IMR-90 (cell line): ENCODE data around the gene LARP1. TPM values are rescaled to one million over a fixed set of nuclear protein-coding genes. Genes with fewer than 3 reads are reported as not detected.

Experiments used
- ATAC-seq: fragments of 200-7000 bp; cut with Tn5 transposase; 2 replicates; pipeline ENCODE4 v1.9.1; 2020; ENCODE audit warnings: low read depth, mild to moderate bottlenecking, moderate library complexity
- BruUV-seq: library from RNA; stranded (reverse); fragments of 400-500 nt; replicated peaks from 2 replicates; lab custom pipeline; 2021; lab: Mats Ljungman, UMichigan
- CTCF ChIA-PET: fragments of 300-600 bp; formaldehyde crosslinking; extraction: SDS; loops from one replicate; lab custom pipeline; 2021; ENCODE audit warnings: antibody characterized with exemption; lab: Yijun Ruan, JAX
- POLR2A ChIA-PET: fragments of 300-600 bp; sonication (Branson Sonifier 250); formaldehyde crosslinking; loops from one replicate; lab custom pipeline; 2022; ENCODE audit warnings: antibody characterized with exemption; ENCODE audit not compliant: unreplicated experiment; lab: Charles Lee
- DNase-seq: peaks from one replicate; pipeline ENCODE4 v3.0.0; 2013
- H2AFZ ChIP-seq: replicated peaks from 2 replicates; pipeline ENCODE3; 2013; ENCODE audit warnings: low read length, mild to moderate bottlenecking; ENCODE audit not compliant: poor library complexity
- H2AK5ac ChIP-seq: 2 replicates; pipeline ENCODE4 v1.6.1; 2013; ENCODE audit warnings: low read depth, low read length, inconsistent platforms
- H2AK9ac ChIP-seq: replicated peaks from 2 replicates; pipeline ENCODE3; 2013; ENCODE audit warnings: mild to moderate bottlenecking, low read depth, low read length, moderate library complexity; ENCODE audit not compliant: poor library complexity
- H2BK120ac ChIP-seq: 2 replicates; pipeline ENCODE4 v1.6.1; 2013; ENCODE audit warnings: low read depth, low read length, inconsistent platforms
- H2BK15ac ChIP-seq: 3 replicates; pipeline ENCODE4 v1.6.1; 2013; ENCODE audit warnings: low read depth, low read length, inconsistent platforms
- H2BK20ac ChIP-seq: 2 replicates; pipeline ENCODE4 v1.6.1; 2013; ENCODE audit warnings: low read depth, mild to moderate bottlenecking, inconsistent platforms, low read length, moderate library complexity
- H2BK5ac ChIP-seq: 2 replicates; pipeline ENCODE4 v1.6.1; 2013; ENCODE audit warnings: mild to moderate bottlenecking, low read depth, low read length, inconsistent platforms; ENCODE audit not compliant: poor library complexity, severe bottlenecking
- H3K14ac ChIP-seq: replicated peaks from 2 replicates; pipeline ENCODE4 v1.6.1; 2013; ENCODE audit warnings: low read depth, low read length, inconsistent platforms
- H3K18ac ChIP-seq: 2 replicates; pipeline ENCODE4 v1.6.1; 2013; ENCODE audit warnings: low read depth, low read length, control low read depth
- H3K23ac ChIP-seq: 2 replicates; pipeline ENCODE4 v1.6.1; 2013; ENCODE audit warnings: low read depth, low read length, inconsistent platforms
- H3K27ac ChIP-seq: 2 replicates; pipeline ENCODE4 v1.5.1; 2013; ENCODE audit warnings: mild to moderate bottlenecking, control low read depth, low read length; ENCODE audit not compliant: insufficient read depth
- H3K27me3 ChIP-seq: 2 replicates; pipeline ENCODE4 v1.6.1; 2013; ENCODE audit warnings: low read length; ENCODE audit not compliant: control insufficient read depth, insufficient read depth
- H3K36me3 ChIP-seq: 2 replicates; pipeline ENCODE4 v1.6.1; 2013; ENCODE audit warnings: low read length, mixed read lengths; ENCODE audit not compliant: control insufficient read depth, insufficient read depth
- H3K4ac ChIP-seq: 2 replicates; pipeline ENCODE4 v1.6.1; 2013; ENCODE audit warnings: low read depth, low read length, inconsistent platforms
- H3K4me1 ChIP-seq: 2 replicates; pipeline ENCODE4 v1.6.1; 2013; ENCODE audit warnings: low read length, mixed read lengths; ENCODE audit not compliant: control insufficient read depth, insufficient read depth
- H3K4me2 ChIP-seq: 2 replicates; pipeline ENCODE4 v1.6.1; 2013; ENCODE audit warnings: low read depth, mild to moderate bottlenecking, control low read depth, low read length, moderate library complexity
- H3K4me3 ChIP-seq: 2 replicates; pipeline ENCODE4 v1.5.1; 2013; ENCODE audit warnings: low read depth, mild to moderate bottlenecking, control low read depth, low read length, moderate library complexity; ENCODE audit not compliant: insufficient read depth
- H3K56ac ChIP-seq: 2 replicates; pipeline ENCODE4 v1.6.1; 2013; ENCODE audit warnings: low read length, inconsistent platforms; ENCODE audit not compliant: insufficient read depth; ENCODE audit errors: extremely low read depth
- H3K79me1 ChIP-seq, 2 experiments: 2 replicates each; pipeline ENCODE4 v1.6.1; 2013; ENCODE audit warnings: low read length in 2 of 2, inconsistent platforms in 1 of 2, low read depth in 1 of 2
- H3K9ac ChIP-seq: 2 replicates; pipeline ENCODE4 v1.6.1; 2013; ENCODE audit warnings: low read depth, low read length, control low read depth
- H3K9me1 ChIP-seq: 2 replicates; pipeline ENCODE4 v1.6.1; 2013; ENCODE audit warnings: low read length, inconsistent platforms; ENCODE audit not compliant: insufficient read depth
- H3K9me3 ChIP-seq: 2 replicates; pipeline ENCODE4 v1.6.1; 2013; ENCODE audit warnings: low read length; ENCODE audit not compliant: control insufficient read depth, insufficient read depth
- H4K20me1 ChIP-seq: 2 replicates; pipeline ENCODE4 v1.6.1; 2013; ENCODE audit warnings: low read length, inconsistent platforms; ENCODE audit not compliant: insufficient read depth
- H4K5ac ChIP-seq: 2 replicates; pipeline ENCODE4 v1.6.1; 2013; ENCODE audit warnings: mild to moderate bottlenecking, low read depth, low read length, control low read depth
- H4K8ac ChIP-seq, 2 experiments: 2 replicates each; pipeline ENCODE4 v1.6.1; 2013; ENCODE audit warnings: low read depth in 2 of 2, low read length in 2 of 2, control low read depth in 1 of 2, inconsistent platforms in 1 of 2
- H4K91ac ChIP-seq: 2 replicates; pipeline ENCODE4 v1.6.1; 2013; ENCODE audit warnings: low read depth, low read length, inconsistent platforms; ENCODE audit not compliant: insufficient read depth
- BHLHE40 ChIP-seq: fragments of 150-350 bp; IDR thresholded peaks from 2 replicates; pipeline ENCODE4 v1.6.1; 2016; ENCODE audit warnings: mild to moderate bottlenecking, low read depth, low read length
- CEBPB ChIP-seq: IDR thresholded peaks from 2 replicates; pipeline ENCODE4 v1.6.1; 2012; ENCODE audit warnings: low read depth, low read length, improper control_type of control experiment
- CHD1 ChIP-seq: IDR thresholded peaks from 2 replicates; pipeline ENCODE4 v1.6.1; 2012; ENCODE audit warnings: low read depth, low read length, improper control_type of control experiment
- FOS ChIP-seq: fragments of 150-350 bp; IDR thresholded peaks from 2 replicates; pipeline ENCODE4 v1.6.1; 2016; ENCODE audit warnings: low read depth, low read length
- MAFK ChIP-seq: IDR thresholded peaks from 2 replicates; pipeline ENCODE4 v1.6.1; 2012; ENCODE audit warnings: low read depth, low read length, improper control_type of control experiment
- MAZ ChIP-seq: IDR thresholded peaks from 2 replicates; pipeline ENCODE4 v1.6.1; 2012; ENCODE audit warnings: low read depth, mild to moderate bottlenecking, low read length, improper control_type of control experiment, moderate library complexity, borderline replicate concordance
- MXI1 ChIP-seq: IDR thresholded peaks from 2 replicates; pipeline ENCODE4 v1.6.1; 2012; ENCODE audit warnings: low read depth, mild to moderate bottlenecking, low read length, moderate library complexity, borderline replicate concordance
- NFE2L2 ChIP-seq: fragments of 150-350 bp; IDR thresholded peaks from 2 replicates; pipeline ENCODE4 v1.6.1; 2016; ENCODE audit warnings: low read depth, mild to moderate bottlenecking, low read length
- POLR2A ChIP-seq: IDR thresholded peaks from 2 replicates; pipeline ENCODE4 v1.6.1; 2012; ENCODE audit warnings: mild to moderate bottlenecking, low read depth, low read length
- RAD21 ChIP-seq: IDR thresholded peaks from 2 replicates; pipeline ENCODE4 v1.6.1; 2012; ENCODE audit warnings: low read length, improper control_type of control experiment
- RCOR1 ChIP-seq: IDR thresholded peaks from 2 replicates; pipeline ENCODE4 v1.6.1; 2012; ENCODE audit warnings: mild to moderate bottlenecking, low read length, improper control_type of control experiment; ENCODE audit not compliant: insufficient replicate concordance
- RFX5 ChIP-seq: IDR thresholded peaks from 2 replicates; pipeline ENCODE4 v1.8.0; 2012; ENCODE audit warnings: low read depth, mild to moderate bottlenecking, low read length, moderate library complexity
- SMC3 ChIP-seq: fragments of 150-350 bp; IDR thresholded peaks from 2 replicates; pipeline ENCODE4 v1.6.1; 2016; ENCODE audit warnings: low read depth, mild to moderate bottlenecking, antibody characterized with exemption, low read length, moderate library complexity
- WGBS, 2 experiments: methylation state at CpG; one replicate each; pipeline versions ENCODE4 v1.1.5 to v1.1.7; 2013; ENCODE audit warnings: missing lambda C conversion rate in 2 of 2; ENCODE audit not compliant: insufficient read length in 1 of 2; ENCODE audit errors: extremely low coverage in 2 of 2; 5-methylcytosine and 5-hydroxymethylcytosine counted together
- dilution Hi-C: fragments of 300-500 bp; cut with HindIII; formaldehyde crosslinking; loops from one replicate; pipeline ENCODE4 v1.14.3; 2018; ENCODE audit warnings: low sequenced_read_pairs; ENCODE audit not compliant: unreplicated experiment
- in situ Hi-C: fragments of 300-500 bp; cut with MboI; formaldehyde crosslinking; loops from 3 replicates; pipeline ENCODE4 v1.14.3; 2019; ENCODE audit warnings: low sequenced_read_pairs, inconsistent platforms, mixed read lengths
- intact Hi-C: fragments of 100-400 bp; cut with micrococcal nuclease; formaldehyde crosslinking; loops from 2 replicates; pipeline ENCODE4 v1.10.0; 2022
- polyA plus RNA-seq, 3 experiments: library from polyadenylated mRNA; depleted of rRNA; stranded (reverse); fragments of >200 nt; gene quantifications; 2 replicates each; pipeline ENCODE4 v1.2.3, GENCODE V29; 2012; ENCODE audit warnings: low replicate concordance in 1 of 3
- total RNA-seq: library from RNA; depleted of rRNA; stranded (reverse); fragments of >200 nt; gene quantifications from 2 replicates; pipeline ENCODE4 v1.2.3, GENCODE V29; 2012
- TF ChIP-seq, protein P1 (sequence below): fragments of 150-350 bp; IDR thresholded peaks from 2 replicates; pipeline ENCODE4 v1.6.1; 2017; ENCODE audit warnings: mild to moderate bottlenecking, antibody characterized with exemption, low read length, low read depth
- TF ChIP-seq, protein P2 (sequence below): fragments of 150-350 bp; IDR thresholded peaks from 2 replicates; pipeline ENCODE4 v1.6.1; 2016; ENCODE audit warnings: low read depth, mild to moderate bottlenecking, low read length, moderate library complexity, borderline replicate concordance
- TF ChIP-seq, protein P3 (sequence below): conservative IDR thresholded peaks from 2 replicates; pipeline ENCODE4 v1.5.1; 2012; ENCODE audit warnings: mild to moderate bottlenecking, low read depth, low read length, improper control_type of control experiment

Gene LARP1
- total and polyA plus RNA-seq, 2 of the 4 experiments (the other 2 are of a cell fraction), result 47.3 to 77.4 TPM

DNA sequence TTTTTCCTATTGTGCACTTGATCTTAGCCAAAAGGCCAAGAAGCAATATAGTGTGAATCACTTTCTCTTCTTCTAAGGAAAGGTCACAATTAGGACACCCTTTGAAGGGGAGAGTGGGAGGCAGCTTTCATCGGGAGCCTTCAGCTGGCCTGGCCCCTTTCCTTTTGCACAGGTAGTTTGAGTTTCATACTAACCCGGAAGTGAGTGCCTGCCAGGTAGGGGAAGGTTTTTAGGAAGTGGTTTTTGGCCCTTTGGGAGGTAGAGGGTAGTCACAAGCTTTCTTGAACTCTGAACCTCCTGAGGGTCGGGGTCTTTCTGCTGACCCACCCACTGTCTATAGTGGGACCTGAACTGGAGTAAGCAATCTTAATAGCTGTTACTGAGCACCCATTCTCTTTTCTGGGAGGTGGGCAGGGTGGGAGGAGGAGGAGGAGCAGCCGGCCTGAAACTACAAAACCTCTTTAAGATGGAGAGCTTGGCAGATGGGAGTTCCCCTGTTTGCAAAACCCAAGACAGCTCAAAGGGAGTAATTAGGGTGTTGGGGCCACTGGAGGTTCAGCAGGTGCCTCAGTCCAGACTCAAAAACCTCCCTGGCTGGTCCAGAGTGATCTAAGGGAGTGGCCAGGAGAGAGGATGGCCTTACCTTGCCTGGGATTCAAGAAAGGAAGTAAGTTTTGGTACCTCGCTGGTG is 6.0 kb downstream of the LARP1 start:
- H3K23ac ChIP-seq, result no peak overlapping the region
- H4K91ac ChIP-seq, result no peak overlapping the region
- ATAC-seq (no peak), DNase-seq (no peak)
- intact Hi-C loops, result no loop called here
- no peaks in the 10 kb centered on the region for H3K9me3 ChIP-seq
- no peak overlapping the region for H2BK20ac ChIP-seq
- H2AK5ac ChIP-seq, result no peak overlapping the region
- ChIA-PET POLR2A (no interaction called here), CTCF (no interaction called here)
- H3K4ac ChIP-seq, result no peak overlapping the region
- no peak overlapping the region for H2BK120ac ChIP-seq
- no peak overlapping the region for H2BK5ac ChIP-seq
- peak overlapping the region; percentile 7; the same call in 1 of the 2 replicates for H3K4me2 ChIP-seq
- TF ChIP-seq, protein P1, sequence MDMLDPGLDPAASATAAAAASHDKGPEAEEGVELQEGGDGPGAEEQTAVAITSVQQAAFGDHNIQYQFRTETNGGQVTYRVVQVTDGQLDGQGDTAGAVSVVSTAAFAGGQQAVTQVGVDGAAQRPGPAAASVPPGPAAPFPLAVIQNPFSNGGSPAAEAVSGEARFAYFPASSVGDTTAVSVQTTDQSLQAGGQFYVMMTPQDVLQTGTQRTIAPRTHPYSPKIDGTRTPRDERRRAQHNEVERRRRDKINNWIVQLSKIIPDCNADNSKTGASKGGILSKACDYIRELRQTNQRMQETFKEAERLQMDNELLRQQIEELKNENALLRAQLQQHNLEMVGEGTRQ, result no peak
- no peak for TF ChIP-seq MAZ
- no peak for TF ChIP-seq POLR2A
- TF ChIP-seq, protein P2, sequence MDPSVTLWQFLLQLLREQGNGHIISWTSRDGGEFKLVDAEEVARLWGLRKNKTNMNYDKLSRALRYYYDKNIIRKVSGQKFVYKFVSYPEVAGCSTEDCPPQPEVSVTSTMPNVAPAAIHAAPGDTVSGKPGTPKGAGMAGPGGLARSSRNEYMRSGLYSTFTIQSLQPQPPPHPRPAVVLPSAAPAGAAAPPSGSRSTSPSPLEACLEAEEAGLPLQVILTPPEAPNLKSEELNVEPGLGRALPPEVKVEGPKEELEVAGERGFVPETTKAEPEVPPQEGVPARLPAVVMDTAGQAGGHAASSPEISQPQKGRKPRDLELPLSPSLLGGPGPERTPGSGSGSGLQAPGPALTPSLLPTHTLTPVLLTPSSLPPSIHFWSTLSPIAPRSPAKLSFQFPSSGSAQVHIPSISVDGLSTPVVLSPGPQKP, result no peak
- TF ChIP-seq, protein P3, sequence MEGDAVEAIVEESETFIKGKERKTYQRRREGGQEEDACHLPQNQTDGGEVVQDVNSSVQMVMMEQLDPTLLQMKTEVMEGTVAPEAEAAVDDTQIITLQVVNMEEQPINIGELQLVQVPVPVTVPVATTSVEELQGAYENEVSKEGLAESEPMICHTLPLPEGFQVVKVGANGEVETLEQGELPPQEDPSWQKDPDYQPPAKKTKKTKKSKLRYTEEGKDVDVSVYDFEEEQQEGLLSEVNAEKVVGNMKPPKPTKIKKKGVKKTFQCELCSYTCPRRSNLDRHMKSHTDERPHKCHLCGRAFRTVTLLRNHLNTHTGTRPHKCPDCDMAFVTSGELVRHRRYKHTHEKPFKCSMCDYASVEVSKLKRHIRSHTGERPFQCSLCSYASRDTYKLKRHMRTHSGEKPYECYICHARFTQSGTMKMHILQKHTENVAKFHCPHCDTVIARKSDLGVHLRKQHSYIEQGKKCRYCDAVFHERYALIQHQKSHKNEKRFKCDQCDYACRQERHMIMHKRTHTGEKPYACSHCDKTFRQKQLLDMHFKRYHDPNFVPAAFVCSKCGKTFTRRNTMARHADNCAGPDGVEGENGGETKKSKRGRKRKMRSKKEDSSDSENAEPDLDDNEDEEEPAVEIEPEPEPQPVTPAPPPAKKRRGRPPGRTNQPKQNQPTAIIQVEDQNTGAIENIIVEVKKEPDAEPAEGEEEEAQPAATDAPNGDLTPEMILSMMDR, result no peak
- TF ChIP-seq MXI1, result no peak
- TF ChIP-seq FOS, result no peak
- no peak for TF ChIP-seq RFX5
- no peak for TF ChIP-seq CEBPB
- TF ChIP-seq BHLHE40, result no peak
- TF ChIP-seq SMC3, result no peak
- TF ChIP-seq RCOR1, result no peak
- no peak for TF ChIP-seq RAD21
- no peak for TF ChIP-seq NFE2L2
- no peak for TF ChIP-seq MAFK
- TF ChIP-seq CHD1, result no peak
- H3K9me1 ChIP-seq, result peaks cover 31% of the 10 kb centered on the region
- no peak overlapping the region for H3K27ac ChIP-seq
- H3K14ac ChIP-seq, result no peak overlapping the region
- H3K79me1 ChIP-seq, result peaks cover 5 to 60% of the 10 kb centered on the region in 2 experiments; a peak in 3 of 4 replicates
- no peak overlapping the region for H4K5ac ChIP-seq
- no peak overlapping the region for H4K8ac ChIP-seq
- H2AFZ ChIP-seq, result no peak overlapping the region
- H3K36me3 ChIP-seq, result no peaks in the 10 kb centered on the region
- peaks cover 16% of the 10 kb centered on the region for H3K4me1 ChIP-seq
- H3K18ac ChIP-seq, result no peak overlapping the region
- in situ Hi-C loops, result no loop called here
- no peak overlapping the region for H3K9ac ChIP-seq
- H4K20me1 ChIP-seq, result peaks cover 96% of the 10 kb centered on the region
- H3K4me3 ChIP-seq, result no peak overlapping the region
- no TSS peak for BruUV-seq
- WGBS, 2 experiments, result 20% methylated on average over 1 of the region's 5 CpGs; no CpG with 5 or more reads in 1 of the 2 experiments
- H2AK9ac ChIP-seq, result no peak overlapping the region
- H3K56ac ChIP-seq, result no peak overlapping the region
- H2BK15ac ChIP-seq, result no peak overlapping the region
- dilution Hi-C loops, result no loop called here
- H3K27me3 ChIP-seq, result no peaks in the 10 kb centered on the region
